HEK293T (cell line): ENCODE results near the gene DRAM2.
"Not testable (repeated sequence)": the region's sequence is repeated elsewhere in the genome, so short reads cannot be mapped to it uniquely, and the experiment has no call there.

Experiments
- CTCF ChIA-PET: fragments of 350-600 bp; formaldehyde crosslinking; extraction: SDS; loops from one replicate; lab custom pipeline; 2021; ENCODE audit warnings: antibody characterized with exemption, inconsistent platforms; lab: Yijun Ruan, JAX
- POLR2A ChIA-PET: fragments of 350-600 bp; formaldehyde crosslinking; extraction: SDS; loops from one replicate; lab custom pipeline; 2020; ENCODE audit warnings: antibody characterized with exemption, inconsistent platforms; lab: Yijun Ruan, JAX
- DNase-seq: peaks from one replicate; pipeline ENCODE4 v3.0.0; 2012; ENCODE audit warnings: mixed read lengths; ENCODE audit errors: extremely low spot score
- ARNT ChIP-seq: fragments of 450-650 bp; IDR thresholded peaks from 2 replicates; pipeline ENCODE4 v1.6.1; 2017; ENCODE audit warnings: mild to moderate bottlenecking
- BHLHE40 ChIP-seq: fragments of 450-650 bp; IDR thresholded peaks from 2 replicates; pipeline ENCODE4 v1.6.1; 2016; ENCODE audit warnings: mild to moderate bottlenecking, moderate library complexity, borderline replicate concordance
- CTBP1 ChIP-seq: fragments of 450-650 bp; IDR thresholded peaks from 2 replicates; pipeline ENCODE4 v1.6.1; 2016; ENCODE audit warnings: borderline replicate concordance
- ELF4 ChIP-seq: fragments of 450-650 bp; IDR thresholded peaks from 2 replicates; pipeline ENCODE4 v1.6.1; 2017; ENCODE audit warnings: antibody characterized with exemption
- FOXA1 ChIP-seq: fragments of 450-650 bp; IDR thresholded peaks from 2 replicates; pipeline ENCODE4 v1.6.1; 2016; ENCODE audit warnings: mild to moderate bottlenecking
- FOXK2 ChIP-seq: fragments of 450-650 bp; IDR thresholded peaks from 2 replicates; pipeline ENCODE4 v1.6.1; 2016; ENCODE audit warnings: mild to moderate bottlenecking
- FOXM1 ChIP-seq: fragments of 450-650 bp; IDR thresholded peaks from 2 replicates; pipeline ENCODE4 v1.6.1; 2017; ENCODE audit warnings: mild to moderate bottlenecking, borderline replicate concordance
- HDGF ChIP-seq: fragments of 450-650 bp; IDR thresholded peaks from 2 replicates; pipeline ENCODE4 v1.6.1; 2017; ENCODE audit warnings: antibody characterized with exemption, borderline replicate concordance
- L3MBTL2 ChIP-seq: fragments of 450-650 bp; conservative IDR thresholded peaks from 2 replicates; pipeline ENCODE4 v1.6.1; 2016; ENCODE audit warnings: mild to moderate bottlenecking
- LEF1 ChIP-seq: fragments of 450-650 bp; IDR thresholded peaks from 2 replicates; pipeline ENCODE4 v1.6.1; 2017; ENCODE audit warnings: mild to moderate bottlenecking, borderline replicate concordance
- NFRKB ChIP-seq: fragments of 450-650 bp; IDR thresholded peaks from 2 replicates; pipeline ENCODE4 v1.6.1; 2016; ENCODE audit warnings: mild to moderate bottlenecking, moderate library complexity
- PKNOX1 ChIP-seq: fragments of 450-650 bp; IDR thresholded peaks from 2 replicates; pipeline ENCODE4 v1.6.1; 2016
- SP1 ChIP-seq: fragments of 450-650 bp; IDR thresholded peaks from 2 replicates; pipeline ENCODE4 v1.6.1; 2017
- SUZ12 ChIP-seq: fragments of 450-650 bp; IDR thresholded peaks from 2 replicates; pipeline ENCODE4 v1.6.1; 2016; ENCODE audit warnings: mild to moderate bottlenecking
- TARDBP ChIP-seq: fragments of 450-650 bp; IDR thresholded peaks from 2 replicates; pipeline ENCODE4 v1.6.1; 2016
- ZNF384 ChIP-seq: fragments of 450-650 bp; IDR thresholded peaks from 2 replicates; pipeline ENCODE4 v1.6.1; 2016

The DRAM2 gene

GRCh38 chr1:111097356-111098099 lies 42.4 kb downstream of the DRAM2 start:
- DNase-seq: no peak
- POLR2A ChIA-PET: no interaction called here
- CTCF ChIA-PET: no interaction called here
- TF ChIP-seq HDGF: no peak
- no peak for TF ChIP-seq SP1
- TF ChIP-seq PKNOX1: no peak
- TF ChIP-seq FOXK2: no peak
- TF ChIP-seq L3MBTL2: no peak
- TF ChIP-seq ARNT: no peak
- no peak for TF ChIP-seq CTBP1
- TF ChIP-seq ELF4: no peak
- no peak for TF ChIP-seq NFRKB
- TF ChIP-seq ZNF384: no peak
- TF ChIP-seq FOXA1: no peak
- no peak for TF ChIP-seq SUZ12
- no peak for TF ChIP-seq BHLHE40
- no peak for TF ChIP-seq LEF1

GRCh38 chr1:111095421-111095820 lies 44.5 kb downstream of the DRAM2 start:
- DNase-seq, POLR2A ChIA-PET, CTCF ChIA-PET: not testable (repeated sequence)

- ChIA-PET POLR2A (no interaction called here), CTCF (no interaction called here)
- DNase-seq: no peak
- no peak for TF ChIP-seq LEF1
- TF ChIP-seq ARNT: no peak
- TF ChIP-seq ZNF384: no peak
- TF ChIP-seq CTBP1: no peak
- no peak for TF ChIP-seq FOXA1
- no peak for TF ChIP-seq TARDBP
- TF ChIP-seq SP1: no peak
- TF ChIP-seq BHLHE40: no peak
- TF ChIP-seq SUZ12: no peak
- no peak for TF ChIP-seq FOXM1
- TF ChIP-seq FOXK2: no peak
- no peak for TF ChIP-seq ELF4
- TF ChIP-seq HDGF: no peak
- no peak for TF ChIP-seq NFRKB
- TF ChIP-seq L3MBTL2: no peak
- no peak for TF ChIP-seq PKNOX1
These were observed 50.3 kb downstream of the DRAM2 start for GRCh38 chr1:111089638-111090037.

GRCh38 chr1:111085676-111086075 lies 54.2 kb downstream of the DRAM2 start:
- TF ChIP-seq SP1 (no peak), BHLHE40 (no peak), TARDBP (no peak), FOXK2 (no peak), ARNT (no peak), ZNF384 (no peak), NFRKB (no peak), ELF4 (no peak), LEF1 (no peak), PKNOX1 (no peak)
- ChIA-PET CTCF (no interaction called here), POLR2A (no interaction called here)
- no peak for DNase-seq

- DNase-seq: no peak
- ChIA-PET CTCF (no interaction called here), POLR2A (no interaction called here)
- TF ChIP-seq FOXA1 (no peak), CTBP1 (no peak), SUZ12 (no peak), ELF4 (no peak), FOXM1 (no peak), ARNT (no peak), SP1 (no peak)
These were observed 54.9 kb downstream of the DRAM2 start for GRCh38 chr1:111084999-111085398.

GRCh38 chr1:111082421-111083203 lies 57.3 kb downstream of the DRAM2 start:
- DNase-seq: no peak
- TF ChIP-seq TARDBP (no peak), FOXM1 (no peak), ELF4 (no peak), FOXA1 (no peak), SP1 (no peak), FOXK2 (no peak), BHLHE40 (no peak)
- ChIA-PET POLR2A (no interaction called here), CTCF (no interaction called here)

GRCh38 chr1:111079329-111079728 lies 60.6 kb downstream of the DRAM2 start:
- CTCF ChIA-PET, DNase-seq, POLR2A ChIA-PET: not testable (repeated sequence)

- CTCF ChIA-PET, DNase-seq, POLR2A ChIA-PET: not testable (repeated sequence)
These were observed 62.6 kb downstream of the DRAM2 start for GRCh38 chr1:111077312-111077711.
